H1 (cell line): ENCODE measurements around the gene KLHL40. TPM values are rescaled to one million over a fixed set of nuclear protein-coding genes. Genes with fewer than 3 reads are reported as not detected.

Source experiments
- CTCF ChIA-PET: fragments of 300-600 bp; sonication (Branson Sonifier 250); formaldehyde crosslinking; loops from one replicate; lab custom pipeline; 2021; ENCODE audit not compliant: partially characterized antibody; lab: Charles Lee
- POLR2A ChIA-PET: fragments of 300-600 bp; sonication (Branson Sonifier 250); formaldehyde crosslinking; loops from one replicate; lab custom pipeline; 2021; ENCODE audit warnings: inconsistent platforms; ENCODE audit not compliant: partially characterized antibody; lab: Charles Lee
- DNase-seq, 2 experiments: peaks; one replicate each; pipeline versions ENCODE4 v3.0.0 to v3.0.0-alpha.2; 2010 to 2022; ENCODE audit warnings: low spot score in 2 of 2, low read depth in 1 of 2, mixed read lengths in 1 of 2
- FAIRE-seq: peaks from 2 replicates; lab custom pipeline; 2011; peaks lifted over from hg19 to GRCh38; lab: Jason Lieb, UNC
- H2AFZ ChIP-seq: 2 replicates; pipeline ENCODE4 v1.8.1; 2012; ENCODE audit warnings: low read length, inconsistent platforms
- H2AK5ac ChIP-seq: 2 replicates; pipeline ENCODE4 v1.6.1; 2013; ENCODE audit warnings: low read depth, low read length
- H2BK120ac ChIP-seq: replicated peaks from 2 replicates; pipeline ENCODE3; 2013; ENCODE audit warnings: low read depth, low read length, inconsistent platforms
- H2BK12ac ChIP-seq: 2 replicates; pipeline ENCODE4 v1.6.1; 2013; ENCODE audit warnings: low read depth, low read length
- H2BK15ac ChIP-seq: 2 replicates; pipeline ENCODE4 v1.6.1; 2013; ENCODE audit warnings: low read length
- H2BK20ac ChIP-seq: 2 replicates; pipeline ENCODE4 v1.6.1; 2013; ENCODE audit warnings: low read length
- H2BK5ac ChIP-seq: 2 replicates; pipeline ENCODE4 v1.6.1; 2013; ENCODE audit warnings: low read depth, low read length
- H3K14ac ChIP-seq: 2 replicates; pipeline ENCODE4 v1.6.1; 2013; ENCODE audit warnings: inconsistent platforms; ENCODE audit not compliant: insufficient read length
- H3K18ac ChIP-seq: 2 replicates; pipeline ENCODE4 v1.6.1; 2013; ENCODE audit warnings: low read length; ENCODE audit errors: extremely low read depth
- H3K23ac ChIP-seq: 2 replicates; pipeline ENCODE4 v1.6.1; 2013; ENCODE audit warnings: inconsistent platforms; ENCODE audit not compliant: insufficient read length
- H3K23me2 ChIP-seq: 2 replicates; pipeline ENCODE4 v1.6.1; 2013; ENCODE audit warnings: low read depth, low read length
- H3K27ac ChIP-seq: 2 replicates; pipeline ENCODE4 v1.6.1; 2011; ENCODE audit warnings: low read depth, low read length, inconsistent platforms
- H3K27me3 ChIP-seq, 4 experiments: replicated peaks in 1 of 4; 1 replicate in 1 of 4; 2 replicates in 3 of 4; pipeline versions ENCODE4 v1.6.1 to v1.8.1; 2011 to 2013; ENCODE audit warnings: low read length in 3 of 4, mild to moderate bottlenecking in 3 of 4, inconsistent platforms in 2 of 4, mixed read lengths in 2 of 4, moderate library complexity in 1 of 4; ENCODE audit not compliant: control insufficient read depth in 3 of 4, insufficient read depth in 3 of 4; ENCODE audit errors: extremely low read depth in 1 of 4
- H3K36me3 ChIP-seq, 4 experiments: 2 replicates each; pipeline versions ENCODE4 v1.6.1 to v1.8.1; 2011 to 2013; ENCODE audit warnings: mild to moderate bottlenecking in 4 of 4, low read length in 3 of 4, moderate library complexity in 2 of 4, control low read depth in 1 of 4, inconsistent platforms in 1 of 4; ENCODE audit not compliant: insufficient read depth in 4 of 4, control insufficient read depth in 2 of 4
- H3K4ac ChIP-seq: replicated peaks from 2 replicates; pipeline ENCODE3; 2013; ENCODE audit warnings: low read length, low read depth, mixed read lengths, inconsistent platforms; ENCODE audit not compliant: insufficient read length
- H3K4me1 ChIP-seq, 4 experiments: replicated peaks in 1 of 4; 1 replicate in 1 of 4; 2 replicates in 3 of 4; pipeline versions ENCODE4 v1.6.1 to v1.8.1; 2011 to 2013; ENCODE audit warnings: low read length in 3 of 4, inconsistent platforms in 2 of 4, mixed read lengths in 1 of 4; ENCODE audit not compliant: insufficient read depth in 4 of 4, control insufficient read depth in 3 of 4
- H3K4me2 ChIP-seq, 2 experiments: 2 replicates each; pipeline versions ENCODE4 v1.6.1 to v1.8.1; 2011 to 2013; ENCODE audit warnings: low read depth in 2 of 2, low read length in 2 of 2, control low read depth in 1 of 2, inconsistent platforms in 1 of 2, mild to moderate bottlenecking in 1 of 2; ENCODE audit not compliant: insufficient read depth in 1 of 2
- H3K4me3 ChIP-seq, 4 experiments: fragments of 200-600, 300-600 bp in 1 of 4; sonication (generic), shearing (Covaris generic), sonication (Bioruptor Twin) in 1 of 4; 2 replicates each; pipeline versions ENCODE4 v1.5.1 to v1.8.1; 2011 to 2016; ENCODE audit warnings: low read length in 4 of 4, low read depth in 3 of 4, control low read depth in 2 of 4, inconsistent platforms in 2 of 4, mild to moderate bottlenecking in 2 of 4, mixed read lengths in 1 of 4, moderate library complexity in 1 of 4; ENCODE audit not compliant: insufficient read depth in 2 of 4; ENCODE audit errors: extremely low read depth in 1 of 4
- H3K56ac ChIP-seq: replicated peaks from 2 replicates; pipeline ENCODE3; 2013; ENCODE audit warnings: low read depth, mild to moderate bottlenecking, mixed read lengths, low read length, inconsistent platforms; ENCODE audit not compliant: insufficient read length
- H3K79me1 ChIP-seq: 2 replicates; pipeline ENCODE4 v1.6.1; 2013; ENCODE audit warnings: low read depth, low read length, control low read depth
- H3K79me2 ChIP-seq, 2 experiments: 2 replicates each; pipeline versions ENCODE4 v1.6.1 to v1.8.1; 2012 to 2013; ENCODE audit warnings: low read length in 2 of 2, mild to moderate bottlenecking in 2 of 2, inconsistent platforms in 1 of 2; ENCODE audit not compliant: insufficient read depth in 2 of 2, control insufficient read depth in 1 of 2
- H3K9ac ChIP-seq, 4 experiments: replicated peaks in 1 of 4; 1 replicate in 1 of 4; 2 replicates in 3 of 4; pipeline versions ENCODE4 v1.6.1 to v1.8.1; 2011 to 2013; ENCODE audit warnings: low read depth in 3 of 4, low read length in 3 of 4, control low read depth in 2 of 4, mild to moderate bottlenecking in 2 of 4, moderate library complexity in 2 of 4, inconsistent platforms in 1 of 4; ENCODE audit errors: extremely low read depth in 1 of 4
- H3K9me3 ChIP-seq, 2 experiments: 2 replicates each; pipeline versions ENCODE4 v1.6.1 to v1.8.1; 2012 to 2013; ENCODE audit warnings: mild to moderate bottlenecking in 2 of 2, moderate library complexity in 2 of 2, control low read depth in 1 of 2, inconsistent platforms in 1 of 2, low read depth in 1 of 2, low read length in 1 of 2, mixed read lengths in 1 of 2; ENCODE audit not compliant: insufficient read depth in 2 of 2
- H4K20me1 ChIP-seq, 2 experiments: replicated peaks in 1 of 2; 2 replicates each; pipeline versions ENCODE3 to v1.8.1; 2011 to 2013; ENCODE audit warnings: inconsistent platforms in 2 of 2, low read length in 2 of 2, mild to moderate bottlenecking in 1 of 2; ENCODE audit not compliant: insufficient read depth in 2 of 2, control insufficient read depth in 1 of 2
- H4K5ac ChIP-seq: 2 replicates; pipeline ENCODE4 v1.6.1; 2013; ENCODE audit warnings: low read length, low read depth, mixed read lengths, inconsistent platforms; ENCODE audit not compliant: insufficient read length
- H4K8ac ChIP-seq: 2 replicates; pipeline ENCODE4 v1.8.0; 2013; ENCODE audit warnings: mild to moderate bottlenecking, moderate library complexity, low read length, inconsistent platforms; ENCODE audit not compliant: insufficient read depth; ENCODE audit errors: extremely low read depth
- H4K91ac ChIP-seq: replicated peaks from 2 replicates; pipeline ENCODE3; 2013; ENCODE audit warnings: low read length, mixed read lengths, inconsistent platforms; ENCODE audit not compliant: insufficient read length
- CBX8 ChIP-seq: fragments of 300-800, 300-1000 bp; sonication (generic); IDR thresholded peaks from 2 replicates; pipeline ENCODE4 v1.7.1; 2016; ENCODE audit warnings: low read depth, low read length, borderline replicate concordance
- CEBPB ChIP-seq: IDR thresholded peaks from 2 replicates; pipeline ENCODE4 v1.6.1; 2012; ENCODE audit warnings: low read depth, low read length
- EGR1 ChIP-seq: IDR thresholded peaks from 2 replicates; pipeline ENCODE4 v1.6.1; 2011; ENCODE audit warnings: low read depth, low read length, borderline replicate concordance
- KDM1A ChIP-seq: fragments of 200-600, 300-600 bp; sonication (generic); IDR thresholded peaks from 2 replicates; pipeline ENCODE4 v1.7.1; 2016; ENCODE audit warnings: mild to moderate bottlenecking, low read length, borderline replicate concordance
- KDM5A ChIP-seq: fragments of 200-600 bp; IDR thresholded peaks from 2 replicates; pipeline ENCODE4 v1.7.1; 2012; ENCODE audit warnings: mild to moderate bottlenecking, low read length, inconsistent platforms, mixed read lengths
- MAFK ChIP-seq: IDR thresholded peaks from 2 replicates; pipeline ENCODE4 v1.6.1; 2012; ENCODE audit warnings: low read depth, mild to moderate bottlenecking, improper control_type of control experiment, low read length
- NRF1 ChIP-seq: IDR thresholded peaks from 2 replicates; pipeline ENCODE4 v1.6.1; 2011; ENCODE audit warnings: mild to moderate bottlenecking, low read depth, low read length, improper control_type of control experiment
- POU5F1 ChIP-seq: IDR thresholded peaks from 2 replicates; pipeline ENCODE4 v1.6.1; 2011; ENCODE audit warnings: low read depth, mild to moderate bottlenecking, low read length, moderate library complexity
- RBBP5 ChIP-seq: IDR thresholded peaks from 2 replicates; pipeline ENCODE4 v1.7.1; 2012; ENCODE audit warnings: low read depth, mild to moderate bottlenecking, inconsistent platforms, low read length, moderate library complexity, borderline replicate concordance
- SP4 ChIP-seq: IDR thresholded peaks from 2 replicates; pipeline ENCODE4 v1.6.1; 2012; ENCODE audit warnings: low read length, inconsistent platforms
- SUZ12 ChIP-seq: fragments of 200-600 bp; sonication (generic); IDR thresholded peaks from 2 replicates; pipeline ENCODE4 v1.6.1; 2012; ENCODE audit warnings: mild to moderate bottlenecking, inconsistent platforms, low read length, moderate library complexity, mixed read lengths
- TAF1 ChIP-seq: IDR thresholded peaks from 2 replicates; pipeline ENCODE4 v1.6.1; 2011; ENCODE audit warnings: mild to moderate bottlenecking, low read depth, low read length
- TBP ChIP-seq: IDR thresholded peaks from 2 replicates; pipeline ENCODE4 v1.6.1; 2011; ENCODE audit warnings: low read depth, low read length, improper control_type of control experiment
- TEAD4 ChIP-seq: IDR thresholded peaks from 2 replicates; pipeline ENCODE4 v1.6.1; 2012; ENCODE audit warnings: low read depth, low read length, inconsistent platforms, mixed read lengths
- WGBS, 2 experiments: shearing (Covaris generic) in 1 of 2; methylation state at CpG; one replicate each; pipeline versions ENCODE4 v1.1.6 to v1.1.7; 2013 to 2015; ENCODE audit warnings: low lambda C conversion rate in 2 of 2, mixed read lengths in 2 of 2, inconsistent platforms in 1 of 2, low coverage in 1 of 2, missing lambda C conversion rate in 1 of 2; ENCODE audit not compliant: insufficient replicate concordance in 2 of 2, insufficient coverage in 1 of 2, insufficient read length in 1 of 2; ENCODE audit errors: extremely low coverage in 1 of 2, missing lambda C conversion rate in 1 of 2; 5-methylcytosine and 5-hydroxymethylcytosine counted together
- polyA plus RNA-seq, 7 experiments: library from polyadenylated mRNA; depleted of rRNA in 3 of 7; stranded (reverse) in 5 of 7; unstranded in 2 of 7; fragments of >200 nt in 5 of 7; fragments of 200-250 nt in 2 of 7; gene quantifications; 1 replicate in 5 of 7; 2 replicates in 1 of 7; 4 replicates in 1 of 7; pipeline versions ENCODE4 v1.2.1 to v1.2.3, GENCODE V29; 2011 to 2013; ENCODE audit warnings: missing spikeins in 2 of 7, mixed read lengths in 2 of 7
- total RNA-seq: library from RNA; stranded (reverse); fragmentation: NEBNext Ultra II Directional; extraction: Animal tissue kit (Norgen Biotek cat#: 25700); gene quantifications from 2 replicates; pipeline ENCODE4 v1.2.1, GENCODE V29; 2021

KLHL40 gene
- total and polyA plus RNA-seq, 2 of the 8 experiments (the other 6 are each of a cell fraction or from before 2014, with no cell fraction given): 0.02 TPM; not detected in 1

DNA sequence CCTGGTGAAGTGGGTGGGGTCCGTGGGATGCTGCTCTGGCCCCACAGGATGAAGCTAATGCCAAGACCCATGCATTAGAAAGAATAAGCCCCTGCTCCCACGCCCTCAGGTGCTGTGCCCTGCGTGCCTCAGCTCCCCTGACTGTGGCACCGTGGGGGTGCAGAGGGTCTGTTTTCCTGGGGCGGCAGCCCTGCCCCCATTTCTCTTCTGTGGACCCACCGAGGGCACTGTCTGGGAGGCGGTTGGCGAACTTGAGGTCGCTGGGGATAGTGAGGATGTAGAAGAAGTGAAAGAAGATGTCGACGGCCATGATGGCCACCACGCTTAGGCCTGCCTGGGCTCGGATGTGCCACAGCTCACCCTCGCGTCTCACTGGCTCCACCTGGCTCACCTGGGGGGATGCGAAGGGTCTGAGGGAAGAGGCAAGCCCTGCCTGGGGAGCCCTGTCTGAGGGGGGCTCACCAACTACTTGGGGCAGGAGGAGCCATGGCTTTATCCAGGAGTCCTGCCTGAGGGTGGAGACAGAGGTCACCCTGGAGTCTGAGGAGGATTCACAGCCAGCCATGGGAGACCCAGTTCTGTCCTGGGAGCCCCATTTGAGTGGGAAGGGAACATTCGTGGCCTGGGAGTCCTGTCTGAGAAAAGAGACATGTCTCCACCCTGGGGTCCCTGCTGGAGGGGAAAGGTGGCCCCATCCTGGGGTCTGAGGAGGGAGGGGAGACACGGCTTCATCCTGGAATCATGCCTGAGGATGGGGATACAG is 12.1 kb downstream of the KLHL40 start:
- H3K27me3 ChIP-seq: 0 out of 7 replicates have a peak, but pooled peaks cover 0 to 2% (median 0%) of the 10 kb centered on the region in 4 experiments
- H3K4ac ChIP-seq: no peak overlapping the region
- CTCF ChIA-PET: interaction anchor here (0.6 to 2.0 kb wide), 4 partner anchors 9 to 640 kb away, joined by 3 to 9 read pairs (median 4); no protein-coding TSS in a partner anchor
- no peak overlapping the region for H3K4me3 ChIP-seq
- 90% methylated on average over 17 of the region's 18 CpGs; no CpG with 5 or more reads in 1 of the 2 experiments for WGBS, 2 experiments
- H2BK12ac ChIP-seq: no peak overlapping the region
- H2BK5ac ChIP-seq: no peak overlapping the region
- no peak overlapping the region for H3K23ac ChIP-seq
- no peaks in the 10 kb centered on the region for H3K79me1 ChIP-seq
- peak in 1 of 2 experiments; percentile 35 for DNase-seq
- no peak overlapping the region for H3K18ac ChIP-seq
- H3K36me3 ChIP-seq: no peaks in the 10 kb centered on the region
- no peaks in the 10 kb centered on the region for H3K79me2 ChIP-seq
- H3K4me2 ChIP-seq: no peak overlapping the region
- H4K20me1 ChIP-seq: peaks cover 0 to 2% of the 10 kb centered on the region in 2 experiments
- no peak overlapping the region for H2BK120ac ChIP-seq
- H4K8ac ChIP-seq: no peak overlapping the region
- H2AFZ ChIP-seq: no peak overlapping the region
- H4K5ac ChIP-seq: no peak overlapping the region
- POLR2A ChIA-PET: interaction anchor here (1.1 kb wide), 1 partner anchor 41 kb away, joined by 3 read pairs; no protein-coding TSS in a partner anchor
- H3K4me1 ChIP-seq: peaks cover 0 to 11% (median 0%) of the 10 kb centered on the region in 4 experiments; a peak in 3 of 7 replicates
- no peak overlapping the region for H3K27ac ChIP-seq
- H2AK5ac ChIP-seq: no peak overlapping the region
- no peak overlapping the region for H3K9ac ChIP-seq
- H3K9me3 ChIP-seq: no peaks in the 10 kb centered on the region
- no peak for FAIRE-seq
- H2BK15ac ChIP-seq: no peak overlapping the region
- no peak overlapping the region for H3K56ac ChIP-seq
- no peak overlapping the region for H3K14ac ChIP-seq
- H2BK20ac ChIP-seq: no peak overlapping the region
- peaks cover 2% of the 10 kb centered on the region; the same call in 1 of the 2 replicates for H3K23me2 ChIP-seq
- H4K91ac ChIP-seq: no peak overlapping the region
- TF ChIP-seq TBP (no peak), TEAD4 (no peak), KDM5A (no peak), CBX8 (no peak), CEBPB (no peak), MAFK (no peak), KDM1A (no peak), EGR1 (no peak), SUZ12 (no peak), SP4 (no peak), TAF1 (no peak), NRF1 (no peak), RBBP5 (no peak), POU5F1 (no peak)
